Large intestine (tissue), 3 donors: ENCODE results near the gene FBN1. TPM values are rescaled to one million over a fixed set of nuclear protein-coding genes. Genes with fewer than 3 reads are reported as not detected.

Experiments
- DNase-seq, 2 donors: peaks; one replicate each; pipeline versions ENCODE4 v3.0.0 to v3.0.0-alpha.2; 2013
- H3K27ac ChIP-seq: one replicate; pipeline ENCODE4 v1.5.1; 2013; ENCODE audit warnings: low read length
- H3K27me3 ChIP-seq: 2 replicates; pipeline ENCODE4 v1.6.1; 2013; ENCODE audit warnings: low read length; ENCODE audit not compliant: control insufficient read depth, insufficient read depth
- H3K36me3 ChIP-seq: 2 replicates; pipeline ENCODE4 v1.6.1; 2013; ENCODE audit warnings: low read length; ENCODE audit not compliant: control insufficient read depth, insufficient read depth
- H3K4me1 ChIP-seq: one replicate; pipeline ENCODE4 v1.6.1; 2013; ENCODE audit warnings: low read length; ENCODE audit not compliant: control insufficient read depth, insufficient read depth
- H3K4me3 ChIP-seq: one replicate; pipeline ENCODE4 v1.5.1; 2013; ENCODE audit warnings: low read length
- H3K9me3 ChIP-seq: one replicate; pipeline ENCODE4 v1.6.1; 2013; ENCODE audit warnings: mild to moderate bottlenecking, low read depth, low read length, moderate library complexity; ENCODE audit not compliant: control insufficient read depth
- WGBS: methylation state at CpG from one replicate; pipeline ENCODE4 v1.1.5; 2013; ENCODE audit warnings: low lambda C conversion rate; ENCODE audit not compliant: insufficient coverage; 5-methylcytosine and 5-hydroxymethylcytosine counted together
- polyA plus RNA-seq: library from polyadenylated mRNA; unstranded; fragments of 120-200 nt; gene quantifications from one replicate; pipeline ENCODE4 v1.2.1, GENCODE V29; 2013

The FBN1 gene
- polyA plus RNA-seq, 1 donor, result 49.6 TPM

DNA sequence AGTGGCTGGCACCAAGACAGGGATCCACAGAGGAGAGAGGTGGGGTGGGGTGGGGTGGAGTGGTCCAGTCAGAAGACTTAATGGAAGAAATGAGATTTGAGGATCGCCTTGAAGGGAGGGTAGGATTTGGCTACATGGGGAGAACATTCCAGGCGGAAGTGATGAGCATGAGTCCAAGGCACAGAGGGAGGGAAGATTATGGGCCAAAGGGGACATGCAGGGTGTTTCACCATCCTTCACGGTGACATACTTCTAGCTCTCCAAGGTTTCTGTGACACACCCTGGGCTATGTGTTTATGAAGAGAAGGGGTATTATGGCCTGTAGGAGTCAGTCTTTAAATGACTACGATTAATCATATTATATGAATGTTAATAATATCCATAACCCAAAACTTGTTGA, 7.7 kb upstream of the FBN1 start:
- 100% methylated on average over 3 of the region's 4 CpGs for WGBS
- Histone ChIP-seq H3K4me1 (no peaks in the 10 kb centered on the region), H3K27ac (no peak overlapping the region), H3K27me3 (no peaks in the 10 kb centered on the region), H3K9me3 (no peaks in the 10 kb centered on the region), H3K4me3 (no peak overlapping the region), H3K36me3 (no peaks in the 10 kb centered on the region)
- DNase-seq, result no peak

DNA sequence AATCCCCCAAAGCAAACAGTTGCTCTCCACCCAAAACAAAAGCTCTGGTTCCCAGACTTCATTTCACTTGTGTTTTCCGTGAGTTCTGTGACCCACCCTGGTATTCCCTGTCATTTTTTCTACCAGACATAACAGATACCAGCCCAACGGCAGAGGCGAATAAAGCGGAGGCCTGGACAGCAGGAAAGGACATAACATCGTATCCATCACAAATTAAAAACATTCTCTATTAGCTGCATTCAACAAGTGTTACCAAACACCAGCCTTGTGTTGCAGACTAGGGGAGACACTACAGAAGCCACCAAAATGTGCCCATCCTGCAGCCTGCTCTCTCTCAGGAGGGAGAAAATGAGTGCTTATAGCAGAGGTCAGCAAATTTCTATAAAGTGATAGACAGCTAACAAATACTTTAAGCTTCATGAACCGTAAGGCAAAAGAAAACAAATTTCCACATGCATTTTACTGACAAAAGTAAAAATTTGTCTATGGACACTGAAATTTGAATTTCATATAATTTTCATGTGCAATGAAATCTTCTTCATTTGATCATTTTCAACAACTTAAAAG, 7.1 kb upstream of the FBN1 start:
- H3K36me3 ChIP-seq, result no peaks in the 10 kb centered on the region
- no peak for DNase-seq
- no peak overlapping the region for H3K4me3 ChIP-seq
- no peaks in the 10 kb centered on the region for H3K27me3 ChIP-seq
- no peak overlapping the region for H3K27ac ChIP-seq
- no peaks in the 10 kb centered on the region for H3K9me3 ChIP-seq
- 84% methylated on average over 2 of the region's 6 CpGs for WGBS
- no peaks in the 10 kb centered on the region for H3K4me1 ChIP-seq

DNA sequence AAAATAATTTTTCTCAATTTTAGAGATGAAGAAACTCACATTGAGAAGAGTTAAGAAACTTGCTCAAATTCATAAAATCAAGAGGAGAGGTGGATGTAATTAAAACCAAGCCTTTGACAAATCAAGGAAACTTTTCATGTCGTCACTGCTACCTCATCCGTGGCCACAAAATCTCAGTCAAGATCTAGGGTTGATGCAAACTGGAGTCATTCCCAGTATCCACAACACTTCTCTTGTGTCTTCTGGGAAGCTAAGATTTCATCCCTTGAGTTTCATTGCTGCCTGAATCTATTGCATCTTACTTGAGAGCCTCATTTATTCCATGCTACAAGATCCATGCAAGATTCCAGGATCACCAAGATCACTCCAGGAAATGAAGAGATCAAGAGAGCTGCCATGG, 5.4 kb upstream of the FBN1 start:
- H3K27ac ChIP-seq, result no peak overlapping the region
- no peak overlapping the region for H3K4me3 ChIP-seq
- DNase-seq, result no peak
- H3K4me1 ChIP-seq, result no peaks in the 10 kb centered on the region
- WGBS, result no CpG with 5 or more reads among the region's 2 CpGs
- H3K27me3 ChIP-seq, result peaks cover 8% of the 10 kb centered on the region
- H3K9me3 ChIP-seq, result no peaks in the 10 kb centered on the region
- no peaks in the 10 kb centered on the region for H3K36me3 ChIP-seq

DNA sequence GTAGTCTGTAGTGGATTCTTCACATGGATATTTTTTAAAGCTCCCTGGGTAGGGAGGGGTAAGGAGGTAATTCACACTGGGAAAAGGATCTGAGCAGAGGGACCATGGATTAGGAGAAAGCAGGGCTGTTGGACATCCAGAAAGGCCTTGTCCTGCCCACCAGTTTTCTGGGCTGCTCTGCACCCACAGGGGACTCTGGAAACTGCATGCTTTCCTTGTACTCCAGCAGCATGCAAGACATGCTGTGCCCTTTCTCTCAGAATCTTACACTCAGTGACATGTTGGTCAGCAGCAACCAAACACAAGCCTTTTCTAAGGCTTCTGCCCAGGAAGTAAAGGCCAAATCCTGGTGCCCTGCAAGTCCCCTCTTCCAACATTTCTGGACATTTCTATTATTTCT, 2.5 kb upstream of the FBN1 start:
- Histone ChIP-seq H3K27me3 (peaks cover 31% of the 10 kb centered on the region), H3K4me1 (no peaks in the 10 kb centered on the region), H3K27ac (no peak overlapping the region), H3K4me3 (no peak overlapping the region), H3K9me3 (no peaks in the 10 kb centered on the region), H3K36me3 (no peaks in the 10 kb centered on the region)
- DNase-seq, result no peak

DNA sequence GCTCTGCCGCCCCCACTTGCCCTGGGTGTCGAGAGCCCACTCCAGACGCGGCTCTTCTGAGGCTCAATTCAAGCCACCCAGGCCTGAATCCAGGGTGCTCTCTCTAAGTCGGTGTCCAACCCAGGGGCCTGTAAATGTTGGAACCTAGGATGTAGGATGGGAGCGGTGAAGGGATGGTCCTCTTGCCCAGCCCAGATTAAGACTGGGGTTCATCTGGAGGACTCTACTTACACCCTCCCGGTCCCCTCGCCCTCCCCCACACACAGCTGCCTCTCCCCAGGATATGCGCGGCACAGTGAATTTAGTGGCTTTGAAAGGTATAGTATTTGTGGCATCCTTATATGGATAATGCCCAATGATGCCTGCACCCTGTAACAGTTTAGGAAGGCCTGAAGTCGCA, 822 bp upstream of the FBN1 start:
- no peaks in the 10 kb centered on the region for H3K4me1 ChIP-seq
- no peak for DNase-seq
- WGBS, result no CpG with 5 or more reads among the region's 11 CpGs
- peaks cover 31% of the 10 kb centered on the region for H3K27me3 ChIP-seq
- peak overlapping the region; percentile 72 for H3K27ac ChIP-seq
- H3K36me3 ChIP-seq, result no peaks in the 10 kb centered on the region
- no peaks in the 10 kb centered on the region for H3K9me3 ChIP-seq
- peak overlapping the region; percentile 63 for H3K4me3 ChIP-seq

DNA sequence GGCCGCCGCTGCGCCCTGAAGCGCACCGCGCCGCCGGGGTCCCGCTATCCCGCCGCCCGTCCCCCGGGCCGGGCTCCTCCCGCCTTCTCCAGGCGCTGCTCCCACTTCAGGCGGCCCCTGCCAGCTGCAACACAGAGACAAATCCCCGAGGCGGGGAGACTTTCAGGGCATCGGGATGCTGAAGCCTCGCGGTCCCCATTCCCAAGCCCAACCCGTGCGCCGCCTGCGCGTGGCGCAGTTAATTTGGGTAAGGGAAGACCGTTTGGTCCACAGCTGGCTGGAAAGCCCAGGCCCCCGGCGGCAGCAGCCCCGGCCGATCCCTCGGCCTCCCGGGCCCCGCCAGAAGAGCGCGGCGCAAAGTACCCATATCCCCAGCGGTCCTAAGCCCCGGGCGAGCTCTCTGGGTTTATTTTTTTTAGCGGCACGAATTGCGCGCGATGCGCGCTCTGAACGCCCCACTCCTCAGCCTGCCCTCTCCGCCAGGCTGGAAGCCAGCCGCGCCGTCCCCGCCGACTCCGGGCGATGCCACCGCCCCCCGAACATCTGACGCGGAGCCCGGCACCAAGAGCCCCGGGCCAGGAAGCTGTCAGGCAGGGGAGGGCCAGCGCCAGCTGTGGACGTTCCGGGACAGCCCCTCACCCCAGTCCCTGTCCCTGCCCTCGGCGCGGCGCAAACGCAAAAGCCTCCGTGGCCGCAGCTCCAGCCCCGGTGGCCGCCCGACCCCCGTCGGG, 517 bp downstream of the FBN1 start:
- Histone ChIP-seq H3K36me3 (no peaks in the 10 kb centered on the region), H3K4me1 (no peaks in the 10 kb centered on the region)
- DNase-seq, result peak; percentile 14 to 44

DNA sequence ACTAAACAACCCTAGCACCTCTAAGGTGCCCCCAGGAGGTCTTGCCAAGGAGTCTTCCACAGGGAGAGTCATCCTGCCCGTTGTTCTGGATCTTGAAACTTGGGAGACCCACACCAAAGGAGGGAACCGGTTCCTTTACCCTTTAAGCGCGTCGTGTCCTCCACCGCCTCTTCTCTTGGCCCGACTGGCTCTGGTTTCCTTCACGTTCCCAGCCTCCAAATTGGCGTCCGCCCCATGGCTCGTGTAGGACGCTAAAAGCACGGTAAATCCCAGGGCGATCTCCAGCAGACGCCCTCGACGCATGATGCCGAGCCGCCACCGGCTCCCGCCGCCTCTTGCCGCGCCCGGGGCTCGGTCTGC, 1.1 kb downstream of the FBN1 start:
- Histone ChIP-seq H3K27me3 (peaks cover 31% of the 10 kb centered on the region), H3K4me3 (peak overlapping the region; percentile 63), H3K9me3 (no peaks in the 10 kb centered on the region), H3K4me1 (no peaks in the 10 kb centered on the region), H3K36me3 (no peaks in the 10 kb centered on the region), H3K27ac (peak overlapping the region; percentile 30)
- DNase-seq, result no peak
- whole genome bisulfite sequencing, result no CpG with 5 or more reads among the region's 26 CpGs

More for the DNA sequence above, 517 bp downstream of the FBN1 start:
- H3K4me3 ChIP-seq, result peak overlapping the region; percentile 63
- H3K9me3 ChIP-seq, result no peaks in the 10 kb centered on the region
- no CpG with 5 or more reads among the region's 79 CpGs for WGBS
- peak overlapping the region; percentile 72 for H3K27ac ChIP-seq
- peaks cover 31% of the 10 kb centered on the region for H3K27me3 ChIP-seq

DNA sequence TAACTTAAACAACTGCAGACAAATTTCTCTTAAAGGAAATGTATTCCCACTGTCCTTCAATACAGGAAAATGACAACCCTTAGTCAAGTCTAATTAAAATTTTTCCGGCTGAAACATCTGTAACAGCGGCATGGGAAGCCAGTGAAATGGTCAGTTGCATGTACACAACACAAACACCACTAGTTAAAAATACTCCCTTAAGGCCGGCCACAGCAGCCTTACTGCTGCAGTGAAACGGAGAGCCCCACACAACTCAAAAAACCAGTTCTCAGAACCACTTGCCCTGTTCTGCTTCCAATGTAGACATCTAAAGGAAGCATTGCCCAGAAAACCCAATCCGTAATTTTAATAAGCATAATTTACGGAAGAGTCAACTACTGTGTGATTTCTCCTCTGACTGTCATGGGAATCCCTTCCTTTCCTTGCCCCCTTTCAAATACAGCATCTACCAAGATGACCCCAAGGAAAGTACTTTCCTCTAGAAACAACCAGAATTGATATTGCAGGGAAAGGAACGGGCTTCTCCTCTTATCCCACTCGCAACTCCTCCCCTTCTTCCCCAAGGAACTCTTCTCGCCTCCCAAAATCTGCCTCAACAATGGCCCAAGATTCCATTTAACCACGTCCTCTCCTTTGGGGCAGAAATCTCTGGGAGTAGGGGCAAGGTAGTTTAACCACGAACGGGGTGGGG, 1.6 kb downstream of the FBN1 start:
- H3K9me3 ChIP-seq, result no peaks in the 10 kb centered on the region
- DNase-seq, result no peak
- no CpG with 5 or more reads among the region's 12 CpGs for WGBS
- H3K27me3 ChIP-seq, result peaks cover 31% of the 10 kb centered on the region
- H3K4me3 ChIP-seq, result peak overlapping the region; percentile 63
- H3K36me3 ChIP-seq, result no peaks in the 10 kb centered on the region
- peak overlapping the region; percentile 30 for H3K27ac ChIP-seq
- no peaks in the 10 kb centered on the region for H3K4me1 ChIP-seq

DNA sequence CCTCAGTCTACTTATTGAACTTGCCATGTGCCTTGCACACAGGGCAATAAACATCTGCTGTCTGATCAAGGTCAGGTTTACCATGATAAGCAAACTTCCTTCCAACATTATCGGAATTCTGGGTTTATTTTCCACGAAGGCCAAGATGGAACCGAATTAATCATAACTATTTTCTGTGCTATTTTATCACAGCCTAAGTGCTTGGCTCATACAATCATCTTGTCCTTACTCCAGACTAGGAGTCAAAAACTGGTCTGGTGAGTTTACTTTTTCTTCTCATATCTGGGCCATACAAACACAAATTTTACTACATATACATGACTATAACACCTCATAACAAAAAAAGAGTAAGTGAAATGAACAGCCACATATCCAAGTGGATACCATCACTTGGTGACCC, 2.3 kb downstream of the FBN1 start:
- Histone ChIP-seq H3K9me3 (no peaks in the 10 kb centered on the region), H3K27ac (no peak overlapping the region), H3K4me1 (no peaks in the 10 kb centered on the region), H3K36me3 (no peaks in the 10 kb centered on the region), H3K27me3 (peaks cover 31% of the 10 kb centered on the region), H3K4me3 (peak overlapping the region; percentile 63)
- DNase-seq, result no peak
- WGBS, result no CpG with 5 or more reads among the region's 3 CpGs

DNA sequence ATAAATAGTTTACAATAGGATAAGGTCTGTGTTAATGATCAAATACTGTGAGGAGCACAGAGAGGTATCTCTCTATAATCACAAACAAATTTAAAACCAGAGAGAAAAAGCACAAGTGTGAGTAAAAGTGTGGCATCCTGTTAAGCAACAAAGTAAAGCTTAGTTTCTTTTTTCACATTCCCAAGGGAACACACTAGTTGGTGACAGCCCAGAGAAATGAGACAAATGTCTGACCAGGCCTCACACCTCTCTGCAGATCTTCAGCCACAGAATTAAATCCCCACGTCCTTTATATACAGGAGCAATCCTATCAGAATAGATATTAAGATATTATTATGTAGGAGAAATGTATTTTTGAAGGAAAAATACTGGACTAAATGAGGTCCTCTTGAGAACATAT, 2.7 kb downstream of the FBN1 start:
- Histone ChIP-seq H3K27me3 (peaks cover 31% of the 10 kb centered on the region), H3K4me3 (no peak overlapping the region), H3K9me3 (no peaks in the 10 kb centered on the region), H3K36me3 (no peaks in the 10 kb centered on the region), H3K27ac (no peak overlapping the region), H3K4me1 (no peaks in the 10 kb centered on the region)
- DNase-seq, result no peak
- WGBS, result no CpG with 5 or more reads among the region's 1 CpG
